ENCODE data around the gene GLT8D2.

GLT8D2 gene

GRCh38 chr12:103960616-103961227 is 89.3 kb downstream of the GLT8D2 start:
- H3K27ac ChIP-seq (ENCODE audit: low read depth, low read length), result no peak overlapping the region
- H3K27me3 ChIP-seq (ENCODE audit: control insufficient read depth in 5 of 5, insufficient read depth in 4 of 5, low read length in 5 of 5), result no peaks in the 10 kb centered on the region
- no peak overlapping the region for H3K9ac ChIP-seq (ENCODE audit: low read length in 5 of 5)
- peaks cover 2 to 33% (median 29%) of the 10 kb centered on the region in 5 donors for H3K4me1 ChIP-seq (ENCODE audit: control insufficient read depth in 5 of 5, insufficient read depth in 5 of 5, low read length in 5 of 5)
- H3K9me3 ChIP-seq (ENCODE audit: control insufficient read depth in 5 of 5, low read length in 5 of 5), result no peaks in the 10 kb centered on the region
- no peak overlapping the region for H3K4me3 ChIP-seq (ENCODE audit: low read depth in 1 of 5, low read length in 5 of 5)
- no peaks in the 10 kb centered on the region for H3K36me3 ChIP-seq (ENCODE audit: control insufficient read depth in 5 of 5, insufficient read depth in 5 of 5, low read length in 5 of 5)

DNA sequence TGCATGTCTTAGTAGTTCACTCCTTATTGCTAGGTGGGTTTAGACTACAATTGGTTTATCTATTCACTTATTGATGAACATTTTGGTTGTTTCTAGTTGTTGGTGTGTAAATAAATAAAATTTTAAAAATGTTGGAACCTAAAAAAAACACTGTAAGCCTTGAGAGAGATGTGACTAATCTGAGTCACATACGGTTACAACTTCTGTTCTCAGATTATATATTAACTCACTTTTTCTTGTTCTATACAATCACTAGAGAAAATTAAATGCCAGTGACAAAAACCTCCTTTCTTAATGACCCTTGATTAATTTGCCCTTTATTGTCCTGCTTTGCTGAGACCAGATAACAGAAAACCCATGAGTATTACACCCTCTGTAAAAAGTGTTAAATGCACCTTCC is 91.4 kb downstream of the GLT8D2 start:
- peaks cover 0 to 20% (median 19%) of the 10 kb centered on the region in 5 donors for H3K4me1 ChIP-seq (ENCODE audit: control insufficient read depth in 5 of 5, insufficient read depth in 5 of 5, low read length in 5 of 5)
- no peaks in the 10 kb centered on the region for H3K9me3 ChIP-seq (ENCODE audit: control insufficient read depth in 5 of 5, low read length in 5 of 5)
- H3K9ac ChIP-seq (ENCODE audit: low read length in 5 of 5), result no peak overlapping the region
- no peak overlapping the region for H3K4me3 ChIP-seq (ENCODE audit: low read depth in 1 of 5, low read length in 5 of 5)
- peak overlapping the region; percentile 5 for H3K27ac ChIP-seq (ENCODE audit: low read depth, low read length)
- no peaks in the 10 kb centered on the region for H3K27me3 ChIP-seq (ENCODE audit: control insufficient read depth in 5 of 5, insufficient read depth in 4 of 5, low read length in 5 of 5)
- peaks cover 4 to 12% (median 9%) of the 10 kb centered on the region in 5 donors for H3K36me3 ChIP-seq (ENCODE audit: control insufficient read depth in 5 of 5, insufficient read depth in 5 of 5, low read length in 5 of 5)

DNA sequence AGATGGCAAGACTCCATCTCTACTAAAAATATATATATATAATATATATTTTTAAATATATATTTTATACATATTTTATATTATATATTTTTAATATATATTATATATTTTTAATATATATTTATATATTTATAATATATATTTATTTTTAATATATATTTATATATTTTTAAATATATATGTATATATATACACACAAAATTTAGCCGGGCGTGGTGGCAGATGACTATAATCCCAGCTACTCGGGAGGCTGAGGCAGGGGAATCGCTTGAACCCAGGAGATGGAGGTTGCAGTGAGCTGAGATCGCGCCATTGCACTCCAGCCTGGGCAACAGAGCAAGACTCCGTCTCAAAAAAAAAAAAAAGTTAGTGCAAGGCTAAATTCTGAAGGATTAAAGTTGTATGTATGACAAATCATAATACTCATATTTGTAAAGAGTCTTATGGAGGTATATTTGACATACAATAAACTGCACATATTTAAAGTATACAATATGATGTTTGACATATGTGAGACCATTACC is 92.1 kb downstream of the GLT8D2 start:
- Histone ChIP-seq H3K27ac (ENCODE audit: low read depth, low read length) (peak overlapping the region; percentile 87), H3K9me3 (ENCODE audit: control insufficient read depth in 5 of 5, low read length in 5 of 5) (no peaks in the 10 kb centered on the region), H3K4me3 (ENCODE audit: low read depth in 1 of 5, low read length in 5 of 5) (peak overlapping the region in 2 of 5 donors; percentile 92 to 95), H3K9ac (ENCODE audit: low read length in 5 of 5) (peak overlapping the region in 1 of 5 donors; percentile 90), H3K36me3 (ENCODE audit: control insufficient read depth in 5 of 5, insufficient read depth in 5 of 5, low read length in 5 of 5) (peaks cover 9 to 19% (median 16%) of the 10 kb centered on the region in 5 donors), H3K4me1 (ENCODE audit: control insufficient read depth in 5 of 5, insufficient read depth in 5 of 5, low read length in 5 of 5) (peaks cover 0 to 20% (median 19%) of the 10 kb centered on the region in 5 donors), H3K27me3 (ENCODE audit: control insufficient read depth in 5 of 5, insufficient read depth in 4 of 5, low read length in 5 of 5) (no peaks in the 10 kb centered on the region)

DNA sequence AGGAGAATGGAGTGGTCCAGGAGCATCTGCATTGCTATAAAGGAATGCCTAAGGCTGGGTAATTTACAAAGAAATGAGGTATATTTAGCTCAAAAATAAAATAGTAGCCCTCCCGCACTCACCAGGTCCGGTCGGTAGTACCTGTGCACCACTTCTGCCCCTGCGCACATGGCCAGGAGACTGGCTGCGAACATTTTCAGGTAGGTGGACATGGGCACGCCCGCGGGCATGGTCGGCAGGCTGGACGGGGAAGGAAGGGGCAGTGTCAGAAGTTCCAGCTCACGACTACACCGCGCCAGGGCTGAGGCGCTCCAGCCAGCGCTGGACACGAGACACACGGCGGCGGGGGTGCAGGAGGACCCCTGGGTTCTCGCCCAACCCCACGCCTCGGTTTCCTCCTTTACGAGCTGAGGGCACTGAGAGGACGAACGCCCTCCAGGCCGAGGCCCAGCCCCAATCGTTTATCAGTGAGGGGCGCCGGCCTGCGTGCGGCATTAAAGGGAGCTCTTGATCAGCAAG is 93.4 kb downstream of the GLT8D2 start:
- Histone ChIP-seq H3K9me3 (ENCODE audit: control insufficient read depth in 5 of 5, low read length in 5 of 5) (no peaks in the 10 kb centered on the region), H3K27ac (ENCODE audit: low read depth, low read length) (peak overlapping the region; percentile 87), H3K4me1 (ENCODE audit: control insufficient read depth in 5 of 5, insufficient read depth in 5 of 5, low read length in 5 of 5) (peaks cover 0 to 20% (median 19%) of the 10 kb centered on the region in 5 donors), H3K9ac (ENCODE audit: low read length in 5 of 5) (peak overlapping the region; percentile 56 to 94 (median 90)), H3K36me3 (ENCODE audit: control insufficient read depth in 5 of 5, insufficient read depth in 5 of 5, low read length in 5 of 5) (peaks cover 22 to 32% (median 29%) of the 10 kb centered on the region in 5 donors), H3K27me3 (ENCODE audit: control insufficient read depth in 5 of 5, insufficient read depth in 4 of 5, low read length in 5 of 5) (no peaks in the 10 kb centered on the region), H3K4me3 (ENCODE audit: low read depth in 1 of 5, low read length in 5 of 5) (peak overlapping the region; percentile 90 to 95 (median 93))

DNA sequence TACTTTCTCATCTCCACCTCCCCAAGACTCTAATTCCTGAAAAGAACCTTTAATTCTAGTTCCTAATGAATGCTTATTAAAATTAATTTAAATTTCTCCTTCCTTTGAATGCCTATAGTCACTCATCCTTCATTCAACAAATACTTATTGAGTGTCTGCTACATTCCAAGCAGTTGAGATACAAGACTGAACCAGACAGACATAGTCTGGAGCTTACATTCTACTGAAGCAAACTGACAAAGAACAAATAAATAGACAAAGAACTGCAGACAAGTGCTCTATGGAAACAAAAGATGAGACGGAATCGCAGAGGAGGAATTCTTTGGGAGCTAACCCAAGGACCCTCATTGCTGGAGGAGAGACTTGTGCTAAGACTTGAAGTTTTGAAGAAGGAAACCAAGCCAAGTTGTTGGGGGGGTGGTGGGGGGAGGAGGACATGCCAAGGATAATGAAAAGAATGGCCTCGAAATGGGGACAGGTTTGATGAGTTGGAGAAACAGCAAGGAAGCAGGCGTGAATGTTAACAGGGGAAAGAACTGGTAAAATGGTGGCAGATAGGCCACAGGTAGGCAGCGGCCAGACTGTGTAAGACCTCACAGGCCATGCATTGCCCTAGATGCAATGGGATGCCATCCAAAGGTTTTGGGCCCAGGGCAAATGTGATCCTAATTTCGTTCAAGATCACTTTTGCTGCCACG is 94.0 kb downstream of the GLT8D2 start:
- Histone ChIP-seq H3K27ac (ENCODE audit: low read depth, low read length) (peak overlapping the region; percentile 87), H3K4me1 (ENCODE audit: control insufficient read depth in 5 of 5, insufficient read depth in 5 of 5, low read length in 5 of 5) (peaks cover 0 to 20% (median 19%) of the 10 kb centered on the region in 5 donors), H3K9ac (ENCODE audit: low read length in 5 of 5) (peak overlapping the region; percentile 56 to 94 (median 90)), H3K36me3 (ENCODE audit: control insufficient read depth in 5 of 5, insufficient read depth in 5 of 5, low read length in 5 of 5) (peaks cover 25 to 37% (median 34%) of the 10 kb centered on the region in 5 donors), H3K4me3 (ENCODE audit: low read depth in 1 of 5, low read length in 5 of 5) (peak overlapping the region; percentile 90 to 95 (median 93)), H3K9me3 (ENCODE audit: control insufficient read depth in 5 of 5, low read length in 5 of 5) (no peaks in the 10 kb centered on the region), H3K27me3 (ENCODE audit: control insufficient read depth in 5 of 5, insufficient read depth in 4 of 5, low read length in 5 of 5) (no peaks in the 10 kb centered on the region)

GRCh38 chr12:103952497-103952896 is 97.5 kb downstream of the GLT8D2 start:
- no peak overlapping the region for H3K27ac ChIP-seq (ENCODE audit: low read depth, low read length)

DNA sequence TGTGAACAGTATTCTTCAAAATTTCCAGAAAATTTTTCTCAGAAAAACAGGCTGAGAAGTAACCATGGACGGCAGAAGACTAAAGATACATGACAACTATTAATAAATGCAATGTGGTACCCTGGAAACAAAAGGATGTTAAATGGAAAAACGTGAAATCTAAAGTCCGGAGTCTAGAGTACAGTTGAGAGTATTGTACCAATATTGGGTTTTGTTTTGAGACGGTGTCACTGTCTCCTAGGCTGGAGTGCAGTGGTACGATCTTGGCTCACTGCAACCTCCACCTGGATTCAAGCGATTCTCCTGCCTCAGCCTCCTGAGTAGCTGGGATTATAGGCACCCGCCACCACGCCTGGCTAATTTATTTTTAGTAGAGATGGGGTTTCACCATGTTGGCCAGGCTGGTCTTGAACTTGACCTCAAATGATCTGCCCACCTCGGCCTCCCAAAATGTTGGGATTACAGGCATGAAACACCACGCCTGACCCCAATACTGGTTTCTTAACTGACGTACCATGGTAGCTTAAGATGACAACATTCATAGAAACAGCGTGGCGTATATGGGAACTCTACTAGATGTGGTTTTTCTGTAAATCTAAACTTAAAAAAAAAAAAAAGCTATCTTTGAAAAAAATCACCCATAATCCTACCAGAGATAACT is 101.1 kb downstream of the GLT8D2 start:
- Histone ChIP-seq H3K36me3 (ENCODE audit: control insufficient read depth in 5 of 5, insufficient read depth in 5 of 5, low read length in 5 of 5) (peaks cover 69 to 96% (median 91%) of the 10 kb centered on the region in 5 donors), H3K4me3 (ENCODE audit: low read depth in 1 of 5, low read length in 5 of 5) (no peak overlapping the region), H3K4me1 (ENCODE audit: control insufficient read depth in 5 of 5, insufficient read depth in 5 of 5, low read length in 5 of 5) (no peaks in the 10 kb centered on the region), H3K27ac (ENCODE audit: low read depth, low read length) (no peak overlapping the region), H3K9ac (ENCODE audit: low read length in 5 of 5) (no peak overlapping the region), H3K27me3 (ENCODE audit: control insufficient read depth in 5 of 5, insufficient read depth in 4 of 5, low read length in 5 of 5) (no peaks in the 10 kb centered on the region), H3K9me3 (ENCODE audit: control insufficient read depth in 5 of 5, low read length in 5 of 5) (no peaks in the 10 kb centered on the region)

More at GRCh38 chr12:103952497-103952896, 97.5 kb downstream of the GLT8D2 start:
- Histone ChIP-seq H3K36me3 (ENCODE audit: control insufficient read depth in 5 of 5, insufficient read depth in 5 of 5, low read length in 5 of 5) (peaks cover 43 to 68% (median 61%) of the 10 kb centered on the region in 5 donors), H3K27me3 (ENCODE audit: control insufficient read depth in 5 of 5, insufficient read depth in 4 of 5, low read length in 5 of 5) (no peaks in the 10 kb centered on the region), H3K4me1 (ENCODE audit: control insufficient read depth in 5 of 5, insufficient read depth in 5 of 5, low read length in 5 of 5) (peaks cover 0 to 17% (median 16%) of the 10 kb centered on the region in 5 donors), H3K9me3 (ENCODE audit: control insufficient read depth in 5 of 5, low read length in 5 of 5) (no peaks in the 10 kb centered on the region), H3K4me3 (ENCODE audit: low read depth in 1 of 5, low read length in 5 of 5) (no peak overlapping the region), H3K9ac (ENCODE audit: low read length in 5 of 5) (no peak overlapping the region)

GRCh38 chr12:103947871-103948555 is 102.0 kb downstream of the GLT8D2 start:
- Histone ChIP-seq H3K27me3 (ENCODE audit: control insufficient read depth in 5 of 5, insufficient read depth in 4 of 5, low read length in 5 of 5) (no peaks in the 10 kb centered on the region), H3K4me3 (ENCODE audit: low read depth in 1 of 5, low read length in 5 of 5) (no peak overlapping the region), H3K36me3 (ENCODE audit: control insufficient read depth in 5 of 5, insufficient read depth in 5 of 5, low read length in 5 of 5) (peaks cover 69 to 96% (median 91%) of the 10 kb centered on the region in 5 donors), H3K4me1 (ENCODE audit: control insufficient read depth in 5 of 5, insufficient read depth in 5 of 5, low read length in 5 of 5) (no peaks in the 10 kb centered on the region), H3K9ac (ENCODE audit: low read length in 5 of 5) (no peak overlapping the region), H3K9me3 (ENCODE audit: control insufficient read depth in 5 of 5, low read length in 5 of 5) (no peaks in the 10 kb centered on the region), H3K27ac (ENCODE audit: low read depth, low read length) (no peak overlapping the region)

DNA sequence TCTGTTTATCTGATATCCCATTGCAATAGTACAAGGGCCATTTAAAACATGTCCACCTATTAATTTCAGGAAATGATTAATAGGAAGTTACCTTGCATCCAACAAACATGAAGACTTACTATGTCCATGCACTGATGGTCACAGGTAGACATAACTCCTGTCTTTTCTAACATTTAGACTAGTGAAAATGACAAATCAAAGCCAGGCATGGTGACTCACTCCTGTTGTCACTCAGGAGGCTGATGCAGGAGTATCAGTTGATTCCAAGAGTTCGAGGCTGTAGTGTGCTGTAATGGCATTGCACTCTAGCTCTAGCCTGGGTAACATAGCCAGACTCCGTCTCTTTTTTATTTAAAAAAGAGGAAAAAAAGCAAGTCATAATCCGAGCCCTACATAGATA is 105.0 kb downstream of the GLT8D2 start:
- peaks cover 79 to 96% (median 92%) of the 10 kb centered on the region in 5 donors for H3K36me3 ChIP-seq (ENCODE audit: control insufficient read depth in 5 of 5, insufficient read depth in 5 of 5, low read length in 5 of 5)
- H3K9ac ChIP-seq (ENCODE audit: low read length in 5 of 5), result no peak overlapping the region
- no peaks in the 10 kb centered on the region for H3K9me3 ChIP-seq (ENCODE audit: control insufficient read depth in 5 of 5, low read length in 5 of 5)
- no peak overlapping the region for H3K4me3 ChIP-seq (ENCODE audit: low read depth in 1 of 5, low read length in 5 of 5)
- H3K27ac ChIP-seq (ENCODE audit: low read depth, low read length), result no peak overlapping the region
- no peaks in the 10 kb centered on the region for H3K27me3 ChIP-seq (ENCODE audit: control insufficient read depth in 5 of 5, insufficient read depth in 4 of 5, low read length in 5 of 5)
- no peaks in the 10 kb centered on the region for H3K4me1 ChIP-seq (ENCODE audit: control insufficient read depth in 5 of 5, insufficient read depth in 5 of 5, low read length in 5 of 5)

Measured in subcutaneous abdominal adipose tissue (tissue), 5 donors.